HG02642 (cell line): ENCODE results near the gene VTI1A.
A peak's percentile ranks its signal among the peaks of the same experiment; 100 is the strongest.
"Not testable (repeated sequence)": the region's sequence is repeated elsewhere in the genome, so short reads cannot be mapped to it uniquely, and the experiment has no call there.

Source experiments
- ATAC-seq: cut with Tn5 transposase; IDR thresholded peaks from one replicate; pipeline ENCODE4 v1.9.1; 2021; ENCODE audit warnings: mild to moderate bottlenecking; ENCODE audit not compliant: unreplicated experiment, poor library complexity

The VTI1A gene

GRCh38 chr10:112499985-112500384 lies 53.0 kb downstream of the VTI1A start:
- not testable (repeated sequence) for ATAC-seq

GRCh38 chr10:112502536-112502935 lies 55.5 kb downstream of the VTI1A start:
- no peak for ATAC-seq

- no peak for ATAC-seq
Observed at GRCh38 chr10:112503643-112504042, 56.6 kb downstream of the VTI1A start.

GRCh38 chr10:112507046-112507445 lies 60.0 kb downstream of the VTI1A start:
- ATAC-seq, result no peak

GRCh38 chr10:112507988-112508387 lies 61.0 kb downstream of the VTI1A start:
- no peak for ATAC-seq

GRCh38 chr10:112509558-112510291 lies 62.7 kb downstream of the VTI1A start:
- ATAC-seq, result no peak

- no peak for ATAC-seq
Observed at GRCh38 chr10:112510384-112510783, 63.4 kb downstream of the VTI1A start.

- ATAC-seq, result no peak
Observed at GRCh38 chr10:112512294-112512693, 65.3 kb downstream of the VTI1A start.

GRCh38 chr10:112515126-112515525 lies 68.1 kb downstream of the VTI1A start:
- no peak for ATAC-seq

- ATAC-seq, result no peak
Observed at GRCh38 chr10:112515852-112516251, 68.8 kb downstream of the VTI1A start.

- no peak for ATAC-seq
Observed at GRCh38 chr10:112517451-112517862, 70.4 kb downstream of the VTI1A start.

GRCh38 chr10:112519133-112519761 lies 72.2 kb downstream of the VTI1A start:
- peak; percentile 67 for ATAC-seq

- no peak for ATAC-seq
Observed at GRCh38 chr10:112520914-112521313, 73.9 kb downstream of the VTI1A start.

GRCh38 chr10:112524641-112525040 lies 77.6 kb downstream of the VTI1A start:
- ATAC-seq, result no peak

GRCh38 chr10:112525200-112525599 lies 78.2 kb downstream of the VTI1A start:
- no peak for ATAC-seq

GRCh38 chr10:112526139-112526538 lies 79.1 kb downstream of the VTI1A start:
- peak; percentile 61 for ATAC-seq

GRCh38 chr10:112526906-112527305 lies 79.9 kb downstream of the VTI1A start:
- no peak for ATAC-seq

- no peak for ATAC-seq
Observed at GRCh38 chr10:112528235-112528634, 81.2 kb downstream of the VTI1A start.

- no peak for ATAC-seq
Observed at GRCh38 chr10:112531421-112531820, 84.4 kb downstream of the VTI1A start.

- ATAC-seq, result peak; percentile 95
Observed at GRCh38 chr10:112532189-112532588, 85.2 kb downstream of the VTI1A start.

- no peak for ATAC-seq
Observed at GRCh38 chr10:112532956-112533355, 85.9 kb downstream of the VTI1A start.

GRCh38 chr10:112533916-112534315 lies 86.9 kb downstream of the VTI1A start:
- ATAC-seq, result no peak
